HTERT RPE-1 (cell line): ENCODE measurements around the gene TBC1D16.

ENCODE experiments used
- in situ Hi-C: fragments of 300-500 bp; cut with MboI; formaldehyde crosslinking; loops from 4 replicates; pipeline ENCODE4 v1.14.3; 2020; ENCODE audit warnings: low sequenced_read_pairs

TBC1D16 gene

DNA sequence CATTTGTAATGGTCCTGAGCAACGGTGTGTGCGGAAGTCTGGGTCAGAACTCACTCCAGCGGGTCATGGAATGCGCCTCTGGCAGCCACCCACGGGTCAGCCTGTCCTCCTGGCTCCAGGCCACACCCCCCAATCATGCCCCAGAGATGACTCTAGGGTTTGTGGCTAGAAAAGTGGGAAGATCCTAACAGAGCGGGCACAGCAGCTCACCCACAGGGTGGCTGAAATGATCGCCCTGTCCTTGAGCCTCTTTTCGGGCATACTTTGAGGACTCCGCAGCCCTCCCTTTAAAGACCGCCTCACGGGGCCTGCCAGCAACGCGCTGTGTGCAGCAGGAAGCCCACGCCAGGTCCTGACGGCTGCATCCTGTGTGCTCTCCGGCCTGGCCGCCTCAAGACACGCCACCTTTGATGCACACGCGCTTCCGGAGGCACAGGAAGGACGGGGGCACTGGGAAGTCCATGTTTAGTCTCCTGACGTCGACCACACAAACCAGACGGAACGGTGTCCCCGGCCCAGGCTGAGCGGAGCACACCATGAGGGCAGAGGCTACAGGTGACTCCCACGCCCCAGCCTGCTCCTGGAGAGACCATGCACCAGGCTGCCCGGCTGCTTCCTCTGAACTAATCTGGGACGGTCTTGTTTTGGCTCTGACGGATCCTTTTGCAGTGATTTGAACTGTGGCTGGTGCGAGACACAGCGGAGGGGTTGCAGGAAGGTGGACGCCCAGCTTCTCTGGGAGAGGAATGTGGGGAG lies 92.9 kb downstream of the TBC1D16 start:
- in situ Hi-C loops, result no loop called here

DNA sequence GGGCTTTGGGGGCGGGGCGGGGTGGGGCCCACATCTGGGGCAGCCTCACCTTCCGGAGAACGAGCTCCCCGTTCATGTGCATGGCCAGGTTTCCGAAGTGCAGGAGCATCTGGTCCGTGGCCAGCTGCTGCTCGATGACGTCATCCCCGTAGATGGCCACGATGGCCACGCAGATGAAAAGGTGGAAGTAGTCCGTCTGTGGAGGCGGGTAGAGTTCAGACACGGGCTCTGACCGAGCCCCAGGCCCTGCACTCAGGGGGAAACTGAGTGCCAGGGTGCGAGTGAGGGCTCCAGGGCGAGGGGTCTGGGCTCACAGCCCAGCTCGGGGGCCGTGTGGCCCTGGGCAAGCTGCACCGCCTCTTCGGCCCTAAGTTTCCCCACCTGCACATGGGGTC lies 93.7 kb downstream of the TBC1D16 start:
- in situ Hi-C loops, result no loop called here

DNA sequence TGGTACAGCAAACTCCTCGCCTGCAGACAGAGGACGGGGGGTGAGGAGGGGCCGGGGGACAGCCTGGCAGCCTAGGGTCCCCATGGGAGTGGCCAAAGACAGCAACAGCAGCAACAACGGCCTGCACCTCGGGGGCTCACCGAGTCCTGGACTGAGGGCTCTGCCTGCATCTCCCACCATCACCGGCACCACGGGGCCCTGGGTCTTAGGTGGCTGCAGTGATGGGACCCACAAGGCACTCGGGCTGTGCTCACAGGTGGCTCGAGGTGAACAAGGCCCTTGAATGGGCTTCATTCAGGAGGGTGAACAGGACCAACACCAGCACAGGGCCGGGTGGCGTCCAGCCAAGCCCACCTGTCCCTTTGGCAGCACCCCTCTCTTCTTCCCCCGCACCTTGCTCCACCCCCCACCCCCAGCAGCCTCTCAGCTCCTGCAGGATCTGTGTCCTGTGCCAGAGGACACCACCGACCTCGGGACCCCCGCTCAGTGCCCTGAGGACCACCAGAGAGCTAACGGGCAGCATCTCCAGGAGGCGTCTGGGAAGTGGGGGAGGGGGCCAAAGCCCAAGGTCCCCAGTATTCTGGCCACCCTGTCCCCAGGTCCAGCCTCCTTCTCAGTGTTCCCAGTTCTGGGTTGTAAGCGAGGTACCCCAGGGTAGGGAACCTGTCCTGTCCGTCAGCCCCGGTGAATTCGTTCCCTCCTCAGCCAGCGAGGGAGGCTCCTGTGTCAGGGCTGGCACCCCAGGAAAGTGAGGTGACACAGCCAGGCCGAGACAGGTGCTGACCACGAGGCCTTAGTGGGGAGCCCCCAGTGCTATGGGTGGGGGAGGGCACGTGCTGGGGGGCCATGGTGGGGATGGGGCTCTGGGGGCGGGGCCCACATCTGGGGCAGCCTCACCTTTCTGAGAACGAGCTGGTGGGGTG lies 94.3 kb downstream of the TBC1D16 start:
- in situ Hi-C loops, result no loop called here

DNA sequence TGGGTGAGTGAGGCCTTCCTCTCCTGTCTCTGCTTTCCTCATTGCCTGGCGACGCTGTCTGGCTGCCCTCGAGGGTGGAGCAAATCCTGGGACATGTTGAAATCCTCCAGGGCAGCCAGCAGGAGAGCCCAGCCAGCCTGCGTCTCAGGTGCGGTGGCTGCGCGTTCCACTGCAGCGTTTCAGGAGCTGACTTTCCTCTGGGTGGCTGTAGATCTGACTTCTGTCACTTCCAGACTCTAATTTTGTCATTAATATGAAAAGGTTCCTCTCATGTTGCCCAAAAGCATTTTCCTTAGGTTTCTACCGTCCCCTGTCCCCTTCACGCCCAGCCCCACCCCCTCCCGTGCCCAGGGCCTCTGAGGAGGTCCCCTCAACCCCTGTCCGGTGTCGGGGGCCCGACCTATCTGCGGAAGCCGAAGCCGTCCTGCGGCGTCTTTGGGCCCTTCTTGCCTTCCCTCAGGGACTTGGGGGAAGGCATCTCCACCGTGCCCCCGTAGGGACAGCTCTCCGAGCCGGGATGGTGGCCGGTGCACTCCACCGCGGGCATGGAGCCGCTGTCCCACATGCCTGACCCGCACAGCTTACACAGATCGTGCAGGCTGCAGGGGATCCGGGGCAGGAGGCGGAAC lies 95.1 kb downstream of the TBC1D16 start:
- in situ Hi-C loops, result no loop called here

DNA sequence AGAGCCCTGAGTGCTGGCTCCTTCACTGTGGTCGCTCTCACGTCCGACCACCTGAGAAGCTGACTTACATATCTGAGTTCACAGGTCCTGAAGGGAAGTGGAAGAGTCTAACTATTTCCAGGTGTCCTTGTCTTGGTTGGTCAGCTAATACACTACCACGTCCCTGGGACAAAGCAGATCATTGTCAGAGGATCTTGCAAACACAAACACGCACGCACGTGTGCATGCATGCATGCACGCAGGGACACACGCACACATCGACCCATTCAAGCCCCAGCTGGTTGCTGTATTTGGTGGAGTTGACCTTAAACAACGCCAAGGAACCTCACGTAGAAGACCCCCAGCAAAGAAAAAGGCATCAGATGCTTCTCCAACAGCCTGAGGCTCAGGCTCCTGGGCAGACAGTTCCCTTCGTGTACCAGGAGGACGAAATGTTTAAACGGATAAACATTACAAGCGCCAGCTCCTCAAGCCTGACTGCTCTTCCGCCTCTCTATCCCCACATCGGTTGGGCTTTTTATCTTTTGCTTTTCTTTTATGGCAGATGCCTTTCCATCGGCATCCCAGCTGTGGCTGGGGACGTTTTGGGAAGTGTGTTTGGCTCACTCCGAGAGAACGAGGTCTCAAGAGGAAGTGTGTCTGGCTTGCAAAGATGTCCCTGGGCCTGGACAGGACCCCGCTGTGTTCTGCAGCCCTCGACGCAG lies 95.8 kb downstream of the TBC1D16 start:
- in situ Hi-C loops, result no loop called here

DNA sequence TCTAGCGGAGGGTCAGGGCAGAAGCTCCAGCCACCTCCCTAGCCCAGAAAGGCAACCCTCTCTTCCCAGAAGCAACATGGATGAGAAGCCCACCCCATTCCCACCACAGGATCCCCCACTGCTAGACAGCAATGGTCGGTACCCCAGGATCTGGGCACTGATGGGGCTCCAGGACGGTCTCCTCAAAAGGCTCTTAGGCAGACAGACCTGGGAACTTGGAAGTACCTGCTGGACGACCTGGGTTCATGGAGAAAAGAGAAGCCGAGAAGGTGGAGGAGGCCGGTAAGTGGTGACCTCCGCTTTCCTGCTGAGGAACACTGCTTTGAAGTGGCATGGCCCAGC lies 96.6 kb downstream of the TBC1D16 start:
- in situ Hi-C loops, result no loop called here

DNA sequence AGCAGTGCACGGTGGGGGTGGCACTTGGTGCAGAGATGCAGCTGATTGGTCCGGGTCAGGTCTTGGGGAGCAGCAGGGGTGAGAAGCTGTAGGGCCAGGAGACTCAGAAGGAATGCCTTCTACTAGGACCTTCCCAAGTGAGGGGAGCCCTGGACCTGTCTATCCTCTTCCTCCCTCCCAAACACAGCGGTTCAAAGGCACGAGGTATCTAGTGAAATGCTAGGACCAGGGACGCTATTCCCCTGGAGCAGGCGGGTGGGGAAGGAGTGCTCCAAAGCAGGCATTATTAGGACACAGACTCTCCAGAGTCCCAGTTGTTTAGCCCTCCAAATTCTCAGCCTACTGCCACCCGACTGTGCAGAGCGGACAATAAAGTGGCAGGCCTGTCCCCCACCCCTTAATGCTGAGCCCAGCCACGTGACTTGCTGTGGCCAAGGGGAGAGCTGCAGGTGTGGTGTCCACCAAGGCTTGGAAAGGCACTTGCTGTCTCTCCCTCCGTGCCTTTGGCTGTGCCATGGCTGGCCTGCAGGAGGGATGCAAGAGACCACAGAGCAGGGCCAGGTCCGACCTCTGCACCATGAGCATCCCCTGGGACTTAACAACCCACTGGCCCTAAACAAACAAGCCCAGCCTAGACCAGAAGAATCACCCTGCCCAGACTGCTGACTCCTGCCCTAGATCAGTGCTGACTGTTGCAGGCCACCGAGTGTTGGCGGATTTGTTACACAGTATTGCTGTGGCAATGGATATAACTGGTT lies 97.2 kb downstream of the TBC1D16 start:
- in situ Hi-C loops, result no loop called here

DNA sequence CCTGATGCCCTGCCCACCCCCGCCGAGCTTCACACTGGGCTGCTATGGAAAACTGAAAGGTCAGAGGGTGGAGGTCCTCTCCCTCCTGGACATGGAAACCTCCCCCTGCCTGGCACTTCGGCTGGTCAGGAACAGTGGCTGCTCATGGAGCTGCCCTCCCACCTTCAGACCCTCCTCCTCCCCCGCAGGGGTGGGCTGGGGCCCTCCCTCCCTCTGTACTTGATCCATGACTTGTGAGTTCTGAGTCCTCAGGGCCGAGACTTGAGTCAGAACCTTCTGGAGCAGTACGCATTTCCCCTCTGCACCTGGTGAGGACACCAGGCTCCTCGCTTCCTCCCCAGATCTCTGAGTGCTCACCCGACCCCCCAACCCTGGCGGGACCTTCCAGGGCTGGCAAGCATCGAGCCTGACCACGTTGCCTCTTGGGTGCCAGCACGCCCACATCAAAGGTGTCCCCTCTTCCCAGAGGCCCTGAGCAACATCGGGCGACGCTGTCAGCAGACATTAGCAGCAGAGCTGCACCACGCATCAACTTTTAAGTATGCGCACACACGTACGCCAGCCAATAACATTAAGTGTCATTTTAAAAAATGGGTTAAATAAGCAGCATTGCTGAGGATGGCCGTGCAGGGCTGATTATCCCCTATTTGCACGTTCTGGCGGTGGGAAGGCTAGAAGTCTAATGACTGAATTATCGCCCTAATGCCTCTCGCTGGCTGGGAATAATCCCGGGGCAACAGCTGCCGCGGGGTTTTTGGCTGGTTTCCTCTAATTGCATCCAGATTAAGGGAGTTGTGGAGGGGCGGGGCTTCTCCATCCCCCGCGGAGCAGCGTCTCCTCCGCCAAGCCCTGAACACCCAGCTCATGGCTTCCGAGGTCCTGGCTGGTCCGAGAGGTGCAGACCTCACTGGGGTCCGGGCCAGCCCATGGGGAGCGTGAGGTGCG lies 98.0 kb downstream of the TBC1D16 start:
- in situ Hi-C loops, result no loop called here

DNA sequence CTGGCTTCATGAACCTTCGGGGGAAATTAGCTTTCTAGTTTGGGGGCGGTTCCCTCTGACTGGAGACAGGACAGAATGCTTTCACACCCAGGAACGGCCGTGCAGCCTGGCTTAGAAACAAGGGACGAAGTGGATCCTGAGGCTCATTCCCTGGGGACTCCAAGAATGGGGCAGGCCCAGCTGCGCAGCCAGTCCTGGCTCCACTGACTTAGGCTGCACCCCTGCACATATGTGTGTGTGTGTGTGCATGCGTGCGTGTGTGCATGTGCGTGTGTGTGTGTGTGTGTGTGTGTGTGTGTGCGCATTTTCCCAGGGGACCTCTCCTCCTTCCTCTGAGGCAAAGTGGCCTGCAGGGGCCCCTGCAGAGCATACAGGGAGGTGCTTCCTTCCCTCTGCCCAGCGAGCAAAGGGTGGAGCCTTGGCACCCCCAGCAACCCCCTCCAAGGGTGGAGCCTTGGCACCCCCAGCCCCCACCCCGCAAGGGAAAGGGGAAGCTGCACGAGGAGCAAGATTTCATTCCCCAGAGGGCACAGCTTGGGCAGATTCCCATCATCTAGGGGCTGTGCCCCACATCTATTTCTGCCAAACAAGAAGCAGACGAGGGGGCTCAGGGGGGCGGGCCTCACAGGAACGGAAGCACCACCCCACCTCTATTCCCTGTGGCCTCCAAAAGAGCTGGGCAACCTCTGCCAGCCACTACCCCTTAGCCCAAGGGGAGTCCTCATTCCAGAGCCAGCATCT lies 98.9 kb downstream of the TBC1D16 start:
- in situ Hi-C loops, result no loop called here

DNA sequence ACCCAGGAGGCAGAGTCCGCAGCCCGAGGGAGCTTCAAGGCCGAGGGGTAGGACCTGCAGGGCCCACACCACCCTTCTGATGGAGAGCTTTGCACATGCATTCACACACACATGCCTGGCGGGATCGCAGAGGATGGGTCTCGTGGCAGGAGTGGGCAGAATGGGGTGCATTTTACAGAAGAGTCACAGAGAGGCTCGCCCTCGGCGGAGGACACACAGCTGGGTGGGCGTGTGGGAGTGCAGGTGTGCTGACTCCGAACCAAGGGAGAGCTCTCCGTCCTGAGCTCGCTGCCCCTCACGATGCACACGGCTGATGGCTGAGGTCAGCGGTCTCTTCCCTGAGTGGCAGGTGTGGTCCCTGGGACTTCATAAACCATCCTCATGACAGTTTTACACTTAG lies 99.6 kb downstream of the TBC1D16 start:
- in situ Hi-C loops, result no loop called here

DNA sequence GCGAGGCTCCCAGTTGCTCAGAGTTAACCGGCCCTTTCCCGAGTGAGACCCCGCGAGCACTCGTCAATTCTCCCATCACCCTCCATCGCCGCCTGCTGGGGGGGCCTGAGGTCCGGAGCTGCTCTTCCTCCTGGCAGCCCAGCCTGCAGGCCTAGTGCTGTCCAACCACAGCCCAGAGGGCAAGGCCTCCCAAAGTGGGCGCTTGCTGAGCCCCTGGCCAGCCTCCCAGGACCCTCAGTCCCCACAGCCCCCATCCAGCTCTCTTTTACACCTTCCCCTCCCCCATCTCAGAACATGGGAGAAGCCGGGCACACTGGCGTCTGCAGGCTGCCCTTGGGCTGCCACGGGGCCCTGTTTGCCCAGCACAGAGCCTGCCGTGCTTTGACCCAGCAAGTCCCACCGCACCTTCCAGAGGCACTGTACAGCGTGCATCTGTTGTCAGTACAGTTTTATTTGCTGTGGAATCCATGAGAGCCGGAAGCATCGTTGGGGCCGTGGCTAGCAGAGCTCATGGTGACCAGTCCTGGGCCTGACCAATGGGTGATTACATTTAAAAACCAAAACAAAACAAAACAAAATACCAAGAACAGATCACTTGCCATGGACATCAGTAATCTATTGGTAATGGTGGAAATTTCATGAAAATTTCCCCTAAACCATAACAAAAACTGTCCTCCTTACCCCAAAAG lies 100.3 kb downstream of the TBC1D16 start:
- in situ Hi-C loops, result no loop called here

DNA sequence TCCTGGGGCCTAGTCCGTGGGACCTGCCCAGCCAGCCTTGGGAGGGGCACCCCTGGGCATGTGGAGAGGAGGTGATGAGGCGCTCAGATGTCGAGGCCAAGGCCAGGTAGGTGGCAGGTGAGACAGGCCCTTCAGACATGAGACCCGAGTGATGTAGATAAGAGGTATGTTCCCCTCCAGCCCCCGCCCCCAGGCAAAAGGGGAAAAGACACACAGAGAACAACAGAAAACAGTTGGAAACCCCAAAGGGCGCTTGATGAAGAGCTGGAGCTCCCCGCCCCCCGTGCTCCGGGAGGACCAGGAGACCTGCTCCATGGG lies 101.1 kb downstream of the TBC1D16 start:
- in situ Hi-C loops, result no loop called here

DNA sequence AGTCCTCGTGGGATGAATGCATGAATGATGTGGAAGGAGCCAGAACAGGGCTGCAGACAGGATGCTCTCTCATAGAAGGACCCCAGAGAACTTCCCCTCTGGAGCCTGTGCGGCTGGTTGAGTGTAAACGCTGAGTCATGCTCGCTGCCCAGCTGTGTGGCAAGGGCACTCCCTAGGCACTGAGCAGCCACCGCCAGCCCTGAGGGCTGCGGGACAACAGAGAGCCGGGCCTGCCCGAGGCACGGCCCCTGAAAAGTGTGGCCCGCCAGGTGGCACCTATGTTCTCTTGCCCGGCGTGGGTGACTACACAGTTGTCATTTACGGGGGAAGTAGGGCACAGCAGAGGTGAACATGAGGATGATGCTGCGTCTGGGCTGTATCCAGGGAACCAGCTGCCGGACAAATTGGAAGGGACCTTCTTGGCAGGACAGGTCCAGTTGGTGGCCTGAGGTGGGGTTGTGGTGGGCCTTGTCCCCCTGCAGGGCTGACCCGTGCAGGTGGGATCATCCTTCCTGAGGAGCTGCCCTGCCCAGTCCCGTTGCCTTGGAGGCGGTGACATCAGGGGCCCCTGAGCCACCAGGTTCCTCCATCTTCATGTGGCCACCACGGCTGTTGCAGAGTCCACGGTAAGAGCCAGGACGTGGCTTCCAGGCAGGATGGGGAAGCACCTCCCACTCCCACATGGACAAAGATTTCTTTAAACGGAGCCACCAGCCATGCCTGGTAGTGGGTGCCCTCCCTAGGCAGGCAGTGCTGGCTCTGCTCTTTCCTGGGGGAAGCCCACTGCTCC lies 101.6 kb downstream of the TBC1D16 start:
- in situ Hi-C loops, result no loop called here

DNA sequence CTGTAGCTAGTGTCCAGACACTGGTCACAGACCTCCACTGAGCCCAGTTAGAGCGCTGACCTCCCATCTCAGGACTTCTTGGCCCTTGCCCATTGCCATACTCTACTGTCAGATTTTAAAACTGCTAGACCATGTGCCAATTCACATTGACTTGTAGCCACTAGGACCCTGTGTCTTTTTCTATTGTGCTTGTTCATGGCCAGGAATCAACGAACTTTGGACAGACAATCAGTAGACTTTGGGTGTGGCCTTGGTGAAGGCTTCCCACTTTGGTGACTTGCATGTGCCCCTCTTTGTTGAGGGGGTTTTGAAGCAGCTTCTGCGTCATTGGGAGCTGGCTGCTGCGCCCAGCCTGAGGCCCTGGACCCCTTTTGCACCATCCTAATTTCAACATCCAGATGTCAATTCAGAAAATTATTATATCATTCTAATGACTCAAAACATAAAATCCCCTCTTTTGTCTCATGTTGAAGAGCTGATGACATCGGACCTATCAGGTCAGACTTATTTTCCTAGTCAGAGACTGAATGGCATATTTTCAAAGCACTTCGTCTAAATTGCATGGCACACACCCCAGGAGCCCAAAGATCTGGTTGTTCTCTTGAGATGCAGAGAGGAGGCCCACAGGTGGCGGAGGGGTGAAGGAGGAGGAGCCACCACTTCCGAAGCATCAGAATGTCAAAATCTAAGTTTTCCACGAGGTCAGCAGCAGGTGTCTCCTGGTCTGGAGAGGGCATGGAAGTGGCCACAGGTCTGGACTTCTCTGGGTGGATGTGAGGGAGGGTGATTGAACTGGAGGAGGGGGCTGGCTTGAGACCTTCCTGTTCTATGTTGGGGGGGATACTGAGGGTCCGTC lies 103.0 kb downstream of the TBC1D16 start:
- in situ Hi-C loops, result no loop called here

DNA sequence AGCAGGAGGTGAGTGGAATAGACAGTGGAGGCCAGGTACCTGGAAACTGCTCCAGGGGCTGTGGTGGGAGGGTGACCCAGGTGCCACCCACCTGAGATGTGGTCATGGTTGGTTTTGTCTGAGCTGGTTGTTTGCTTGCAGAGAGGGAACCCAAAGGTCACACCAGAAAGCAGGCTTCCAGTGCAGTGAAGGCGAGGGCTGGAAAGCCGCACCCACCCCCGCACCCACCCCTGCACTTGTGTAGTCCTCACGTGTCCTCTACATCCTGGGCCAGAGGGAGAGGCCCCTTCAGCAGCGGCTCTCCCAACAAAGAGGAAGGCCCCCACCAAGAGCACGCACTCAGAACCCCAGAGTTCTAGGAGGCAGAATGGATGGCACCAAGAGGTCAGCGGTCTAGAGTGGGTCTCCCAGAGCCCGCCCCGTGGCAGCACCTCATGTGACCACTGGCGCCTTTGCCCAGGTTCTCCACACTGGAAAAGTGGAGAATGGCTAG lies 103.8 kb downstream of the TBC1D16 start:
- in situ Hi-C loops, result no loop called here
